Duodenal mucosa (tissue), 2 donors: ENCODE data around the gene CAPZB.

ENCODE experiments used
- H3K27ac ChIP-seq: one replicate; pipeline ENCODE4 v1.7.0; 2013; ENCODE audit warnings: low read depth, low read length
- H3K27me3 ChIP-seq, 2 donors: one replicate each; pipeline ENCODE4 v1.7.0; 2013; ENCODE audit warnings: low read length in 2 of 2, control low read depth in 1 of 2; ENCODE audit not compliant: insufficient read depth in 2 of 2, control insufficient read depth in 1 of 2
- H3K36me3 ChIP-seq, 2 donors: one replicate each; pipeline ENCODE4 v1.7.0; 2013; ENCODE audit warnings: low read length in 2 of 2, control low read depth in 1 of 2; ENCODE audit not compliant: insufficient read depth in 2 of 2, control insufficient read depth in 1 of 2
- H3K4me1 ChIP-seq, 2 donors: one replicate each; pipeline ENCODE4 v1.7.0; 2013; ENCODE audit warnings: low read length in 2 of 2, control low read depth in 1 of 2; ENCODE audit not compliant: insufficient read depth in 2 of 2, control insufficient read depth in 1 of 2
- H3K4me3 ChIP-seq, 2 donors: one replicate each; pipeline ENCODE4 v1.7.0; 2013; ENCODE audit warnings: low read length in 2 of 2, low read depth in 1 of 2
- H3K9ac ChIP-seq, 2 donors: one replicate each; pipeline ENCODE4 v1.7.0; 2013; ENCODE audit warnings: low read length in 2 of 2, low read depth in 1 of 2
- H3K9me3 ChIP-seq, 2 donors: one replicate each; pipeline ENCODE4 v1.7.0; 2013; ENCODE audit warnings: low read length in 2 of 2, control low read depth in 1 of 2; ENCODE audit not compliant: control insufficient read depth in 1 of 2

Gene CAPZB

DNA sequence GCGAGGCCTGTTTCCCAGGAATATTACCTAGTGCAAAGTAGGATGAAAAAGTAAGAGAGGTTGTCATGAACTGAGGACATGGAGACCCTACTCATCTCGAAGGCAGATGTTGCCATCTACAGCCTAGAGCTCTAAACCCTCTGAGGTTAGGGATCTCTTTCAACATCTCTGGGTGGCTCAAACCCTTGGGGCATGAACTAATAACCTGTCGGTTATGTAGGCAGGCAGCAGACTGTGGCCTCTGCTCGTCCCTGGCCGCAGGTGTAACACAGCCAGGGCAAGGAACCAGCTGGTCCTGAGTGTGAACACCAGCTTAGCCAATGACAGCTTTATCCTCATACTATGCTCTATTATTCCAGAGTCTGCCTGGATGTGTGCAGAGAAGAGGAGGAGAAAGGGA lies 13.2 kb downstream of the CAPZB start:
- Histone ChIP-seq H3K9ac (no peak overlapping the region), H3K36me3 (peaks cover 6 to 19% of the 10 kb centered on the region in 2 donors), H3K4me1 (peaks cover 79 to 92% of the 10 kb centered on the region in 2 donors)

DNA sequence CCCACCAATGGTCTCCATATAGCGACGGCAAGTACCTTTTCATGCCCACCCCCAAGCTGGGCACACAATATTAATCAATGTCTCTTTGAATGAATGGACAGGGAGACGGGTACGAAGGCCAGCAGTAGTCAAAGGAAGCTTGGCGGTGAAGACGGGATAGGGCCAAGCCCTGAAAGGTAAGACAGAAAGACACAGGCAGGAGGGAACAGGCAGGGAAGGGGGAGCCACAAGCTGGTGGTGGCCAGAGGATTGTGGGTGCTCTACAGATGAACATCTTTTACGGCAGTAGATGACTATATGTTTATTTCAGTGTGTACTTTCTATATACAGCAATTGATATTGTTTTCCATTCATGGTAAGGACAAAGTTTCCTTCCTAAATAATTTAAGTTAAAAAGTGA lies 16.3 kb downstream of the CAPZB start:
- peaks cover 74 to 88% of the 10 kb centered on the region in 2 donors for H3K4me1 ChIP-seq

More for the DNA sequence above, 13.2 kb downstream of the CAPZB start:
- no peaks in the 10 kb centered on the region for H3K27me3 ChIP-seq
- H3K27ac ChIP-seq: no peak overlapping the region
- no peaks in the 10 kb centered on the region for H3K9me3 ChIP-seq
- H3K4me3 ChIP-seq: no peak overlapping the region

DNA sequence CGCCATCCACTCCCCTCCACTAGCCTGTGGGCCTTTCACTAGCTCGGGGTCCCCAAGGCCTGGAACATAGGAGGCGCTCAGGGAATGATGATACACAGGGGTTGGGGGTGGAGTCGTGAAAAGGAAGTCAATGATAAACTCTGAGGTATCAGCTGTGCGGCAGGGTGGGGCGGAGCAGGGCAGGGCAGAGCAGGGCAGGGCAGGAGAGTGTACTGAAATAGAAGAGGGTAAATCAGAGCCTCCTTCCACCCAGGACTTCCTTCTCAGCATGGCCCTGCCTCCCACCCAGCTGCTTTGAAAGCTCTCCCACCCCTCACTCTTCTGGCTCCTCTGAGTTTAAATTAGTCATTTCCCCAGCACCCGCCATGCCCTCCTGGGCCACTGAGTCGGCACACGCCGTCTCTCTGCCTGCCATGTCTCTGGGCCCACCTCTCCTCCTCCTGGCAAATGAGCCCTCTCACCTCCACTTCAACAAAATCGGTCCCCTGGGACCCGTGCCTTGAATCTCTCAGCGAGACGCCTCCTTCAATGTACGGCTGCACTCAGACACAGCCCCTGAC lies 16.9 kb downstream of the CAPZB start:
- Histone ChIP-seq H3K4me3 (peak overlapping the region; percentile 51 to 52), H3K9ac (peak overlapping the region; percentile 62 to 81)

More for the DNA sequence above, 16.3 kb downstream of the CAPZB start:
- H3K9me3 ChIP-seq: no peaks in the 10 kb centered on the region
- peaks cover 6 to 9% of the 10 kb centered on the region in 2 donors for H3K36me3 ChIP-seq
- H3K9ac ChIP-seq: peak overlapping the region; percentile 62 to 81
- H3K27ac ChIP-seq: peak overlapping the region; percentile 87
- peak overlapping the region; percentile 51 to 52 for H3K4me3 ChIP-seq
- no peaks in the 10 kb centered on the region for H3K27me3 ChIP-seq

DNA sequence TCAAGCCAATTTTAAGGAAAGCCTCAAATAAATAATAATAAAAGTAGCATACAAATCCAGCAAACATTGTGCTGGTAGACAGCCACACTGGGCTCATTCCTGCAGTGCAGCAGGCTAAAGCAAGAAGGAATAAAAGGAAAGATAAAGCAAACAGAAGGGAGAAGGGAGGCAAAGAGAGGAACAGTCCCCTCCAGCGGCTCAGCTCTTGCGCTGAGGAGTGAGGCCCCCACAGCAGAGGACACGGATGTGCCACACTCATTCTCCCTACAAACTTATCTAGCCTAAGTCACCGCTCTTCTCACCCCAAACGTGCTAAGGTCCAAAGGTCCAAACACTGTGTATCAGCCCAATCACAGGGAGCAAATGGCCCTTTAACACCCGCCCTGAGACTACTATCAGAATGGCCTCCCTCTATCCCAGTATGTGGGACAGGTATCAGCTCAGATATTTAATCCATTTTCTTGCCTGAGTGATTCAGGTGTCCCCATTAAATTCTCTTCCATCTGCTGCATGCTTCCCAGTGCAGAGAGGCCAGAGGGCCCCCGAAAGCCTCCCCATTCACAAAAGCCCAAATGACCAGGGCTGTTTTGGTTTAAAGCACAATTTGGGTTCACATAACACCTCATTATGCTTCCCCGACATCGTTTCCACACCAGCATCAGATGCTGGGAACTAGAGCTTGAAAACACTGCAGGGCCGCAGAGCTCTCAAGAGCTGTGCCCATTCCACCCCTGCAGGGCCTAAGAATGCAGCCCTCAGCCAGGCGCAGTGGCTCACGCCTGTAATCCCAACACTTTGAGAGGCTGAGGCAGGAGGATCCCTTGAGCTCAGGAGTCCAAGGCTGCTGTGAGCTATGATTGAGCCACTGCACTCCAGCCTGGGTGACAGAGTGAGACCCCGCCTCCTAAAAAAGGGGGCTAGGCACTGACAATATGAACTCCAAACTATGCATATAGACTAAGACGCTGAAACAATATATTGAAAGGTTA lies 17.8 kb downstream of the CAPZB start:
- H3K36me3 ChIP-seq: peaks cover 6% of the 10 kb centered on the region in 2 donors
- H3K9me3 ChIP-seq: no peaks in the 10 kb centered on the region
- H3K27me3 ChIP-seq: no peaks in the 10 kb centered on the region
- H3K27ac ChIP-seq: peak overlapping the region; percentile 87
- peak overlapping the region; percentile 55 to 81 for H3K9ac ChIP-seq
- peaks cover 80 to 91% of the 10 kb centered on the region in 2 donors for H3K4me1 ChIP-seq
- peak overlapping the region; percentile 45 to 52 for H3K4me3 ChIP-seq

More for the DNA sequence above, 16.9 kb downstream of the CAPZB start:
- H3K27ac ChIP-seq: peak overlapping the region; percentile 87
- no peaks in the 10 kb centered on the region for H3K27me3 ChIP-seq
- H3K4me1 ChIP-seq: peaks cover 76 to 88% of the 10 kb centered on the region in 2 donors
- peaks cover 6 to 8% of the 10 kb centered on the region in 2 donors for H3K36me3 ChIP-seq
- no peaks in the 10 kb centered on the region for H3K9me3 ChIP-seq

DNA sequence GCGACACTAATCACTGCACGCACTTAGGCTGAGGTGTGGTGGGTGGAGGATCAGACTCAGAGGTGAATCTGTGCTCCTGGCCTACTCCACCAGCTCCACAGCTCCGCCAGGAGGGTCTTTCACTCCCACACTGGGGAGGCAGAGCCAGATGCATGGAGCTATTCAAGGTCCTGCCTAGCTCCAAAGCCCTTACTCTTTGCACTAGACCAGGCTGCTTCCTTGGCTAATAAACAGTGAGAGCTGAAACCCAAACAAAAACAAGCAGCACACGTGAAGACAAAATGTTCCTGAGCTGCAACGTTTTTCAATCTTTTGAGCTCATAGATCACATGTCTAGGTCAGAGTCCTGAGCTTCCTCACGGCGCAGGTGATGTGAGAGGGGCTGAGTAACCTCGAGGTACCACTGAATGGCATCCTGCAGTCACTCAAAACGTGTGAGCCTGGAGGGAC lies 19.2 kb downstream of the CAPZB start:
- peaks cover 2 to 7% of the 10 kb centered on the region in 2 donors for H3K36me3 ChIP-seq
- no peaks in the 10 kb centered on the region for H3K27me3 ChIP-seq
- peaks cover 75 to 89% of the 10 kb centered on the region in 2 donors for H3K4me1 ChIP-seq
- H3K9ac ChIP-seq: peak overlapping the region in 1 of 2 donors; percentile 43
- H3K9me3 ChIP-seq: no peaks in the 10 kb centered on the region
- peak overlapping the region in 1 of 2 donors; percentile 13 for H3K4me3 ChIP-seq
- H3K27ac ChIP-seq: no peak overlapping the region

DNA sequence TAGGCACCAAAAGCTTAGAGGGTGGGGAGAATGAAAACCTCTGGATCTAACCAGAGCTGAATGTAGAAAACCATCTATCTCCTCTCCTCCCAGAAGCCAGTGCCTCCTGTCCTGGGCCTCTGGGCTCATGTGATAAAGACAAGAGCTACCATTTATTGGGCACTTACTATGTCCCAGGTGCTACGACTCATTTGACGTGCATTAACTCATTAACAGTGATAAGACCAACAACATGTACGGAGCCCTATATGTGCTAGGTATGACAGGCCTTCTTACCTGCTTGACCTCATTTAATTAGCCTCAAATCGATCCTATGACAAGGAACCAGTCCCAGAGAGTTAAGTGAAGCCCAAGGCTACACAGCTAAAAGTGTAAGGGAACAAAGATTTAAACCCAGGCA lies 19.7 kb downstream of the CAPZB start:
- H3K27me3 ChIP-seq: no peaks in the 10 kb centered on the region
- H3K4me1 ChIP-seq: peaks cover 74 to 86% of the 10 kb centered on the region in 2 donors
- H3K36me3 ChIP-seq: peaks cover 2 to 3% of the 10 kb centered on the region in 2 donors
- no peak overlapping the region for H3K27ac ChIP-seq
- H3K4me3 ChIP-seq: peak overlapping the region in 1 of 2 donors; percentile 13
- peak overlapping the region in 1 of 2 donors; percentile 43 for H3K9ac ChIP-seq
- H3K9me3 ChIP-seq: no peaks in the 10 kb centered on the region

DNA sequence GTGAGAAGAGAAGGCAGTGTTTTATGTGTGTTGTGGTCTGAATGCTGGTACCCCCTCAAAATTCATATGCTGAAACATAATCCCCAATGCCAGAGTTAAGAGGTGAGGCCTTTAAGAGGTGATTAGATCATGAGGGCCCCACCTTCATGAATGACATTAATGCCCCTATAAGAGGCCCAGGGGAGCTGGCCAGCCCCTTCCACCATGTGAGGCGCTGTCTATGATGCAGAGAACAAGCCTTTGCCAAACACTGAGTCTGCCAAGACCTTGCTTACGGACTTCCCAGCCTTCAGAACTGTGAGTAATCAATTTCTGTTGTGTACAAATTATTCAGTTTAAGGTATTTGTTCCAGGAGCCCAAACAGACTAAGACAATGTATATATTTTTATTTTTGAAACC lies 20.2 kb downstream of the CAPZB start:
- peaks cover 2 to 3% of the 10 kb centered on the region in 2 donors for H3K36me3 ChIP-seq
- H3K27ac ChIP-seq: no peak overlapping the region
- no peaks in the 10 kb centered on the region for H3K9me3 ChIP-seq
- H3K4me1 ChIP-seq: peaks cover 71 to 82% of the 10 kb centered on the region in 2 donors
- H3K9ac ChIP-seq: no peak overlapping the region
- no peaks in the 10 kb centered on the region for H3K27me3 ChIP-seq
- no peak overlapping the region for H3K4me3 ChIP-seq

DNA sequence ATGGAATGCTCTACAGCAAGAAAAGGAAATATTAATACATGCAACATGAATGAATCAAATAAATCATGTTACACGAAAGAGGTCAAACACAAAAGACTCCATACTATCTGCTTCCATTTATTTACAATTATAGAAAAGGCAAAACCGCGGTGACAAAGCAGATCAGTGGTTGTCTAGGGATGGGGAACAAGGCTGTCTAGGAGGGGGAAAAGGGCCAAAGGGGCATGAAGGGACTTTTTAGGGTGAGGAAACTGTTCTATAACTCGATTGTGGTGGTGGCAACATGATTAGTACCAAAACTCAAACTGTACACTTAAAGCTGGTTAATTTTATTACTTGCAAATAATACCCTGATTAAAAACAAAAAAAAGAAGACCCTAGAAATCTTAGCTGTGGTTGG lies 20.6 kb downstream of the CAPZB start:
- Histone ChIP-seq H3K36me3 (peaks cover 2 to 4% of the 10 kb centered on the region in 2 donors), H3K4me1 (peaks cover 71 to 81% of the 10 kb centered on the region in 2 donors), H3K27me3 (no peaks in the 10 kb centered on the region), H3K27ac (no peak overlapping the region), H3K4me3 (no peak overlapping the region), H3K9ac (no peak overlapping the region), H3K9me3 (no peaks in the 10 kb centered on the region)

DNA sequence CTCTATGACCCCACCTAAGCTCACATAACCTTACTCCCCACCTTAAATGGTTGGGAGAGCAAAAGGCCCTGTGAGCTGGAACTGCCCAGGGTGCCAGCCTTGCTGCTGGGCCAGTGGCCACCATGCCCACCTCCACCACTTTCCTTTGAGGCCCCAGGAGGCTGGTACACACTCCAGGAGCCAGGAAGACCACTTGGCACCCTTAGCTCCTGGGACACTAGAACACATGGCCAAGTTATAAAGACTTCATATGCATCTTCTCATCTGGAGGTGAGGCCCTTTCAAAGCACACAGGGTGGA lies 21.9 kb downstream of the CAPZB start:
- Histone ChIP-seq H3K9ac (no peak overlapping the region), H3K27me3 (no peaks in the 10 kb centered on the region), H3K27ac (peak overlapping the region; percentile 55), H3K4me1 (peaks cover 71 to 80% of the 10 kb centered on the region in 2 donors), H3K4me3 (no peak overlapping the region), H3K36me3 (peaks cover 2 to 7% of the 10 kb centered on the region in 2 donors), H3K9me3 (no peaks in the 10 kb centered on the region)
